ENCODE results near the gene KATNB1.
A peak's percentile ranks its signal among the peaks of the same experiment; 100 is the strongest.
"Not testable (repeated sequence)": the region's sequence is repeated elsewhere in the genome, so short reads cannot be mapped to it uniquely, and the experiment has no call there.

Gene KATNB1

GRCh38 chr16:57788951-57789350 lies 53.4 kb downstream of the KATNB1 start:
- DNase-seq: no peak
- TF ChIP-seq, protein P1, sequence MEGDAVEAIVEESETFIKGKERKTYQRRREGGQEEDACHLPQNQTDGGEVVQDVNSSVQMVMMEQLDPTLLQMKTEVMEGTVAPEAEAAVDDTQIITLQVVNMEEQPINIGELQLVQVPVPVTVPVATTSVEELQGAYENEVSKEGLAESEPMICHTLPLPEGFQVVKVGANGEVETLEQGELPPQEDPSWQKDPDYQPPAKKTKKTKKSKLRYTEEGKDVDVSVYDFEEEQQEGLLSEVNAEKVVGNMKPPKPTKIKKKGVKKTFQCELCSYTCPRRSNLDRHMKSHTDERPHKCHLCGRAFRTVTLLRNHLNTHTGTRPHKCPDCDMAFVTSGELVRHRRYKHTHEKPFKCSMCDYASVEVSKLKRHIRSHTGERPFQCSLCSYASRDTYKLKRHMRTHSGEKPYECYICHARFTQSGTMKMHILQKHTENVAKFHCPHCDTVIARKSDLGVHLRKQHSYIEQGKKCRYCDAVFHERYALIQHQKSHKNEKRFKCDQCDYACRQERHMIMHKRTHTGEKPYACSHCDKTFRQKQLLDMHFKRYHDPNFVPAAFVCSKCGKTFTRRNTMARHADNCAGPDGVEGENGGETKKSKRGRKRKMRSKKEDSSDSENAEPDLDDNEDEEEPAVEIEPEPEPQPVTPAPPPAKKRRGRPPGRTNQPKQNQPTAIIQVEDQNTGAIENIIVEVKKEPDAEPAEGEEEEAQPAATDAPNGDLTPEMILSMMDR (IDR thresholded peaks at IDR 0.05; ENCODE audit: low read depth, low read length): no peak
- H3K4me1 ChIP-seq: 0 out of 2 replicates have a peak, but pooled peaks cover 3% of the 10 kb centered on the region
- H3K4me3 ChIP-seq (ENCODE audit: low read depth, low read length): no peak overlapping the region
- no peaks in the 10 kb centered on the region for H3K36me3 ChIP-seq
- no peaks in the 10 kb centered on the region for H3K9me3 ChIP-seq
- H3K27me3 ChIP-seq: no peaks in the 10 kb centered on the region

DNA sequence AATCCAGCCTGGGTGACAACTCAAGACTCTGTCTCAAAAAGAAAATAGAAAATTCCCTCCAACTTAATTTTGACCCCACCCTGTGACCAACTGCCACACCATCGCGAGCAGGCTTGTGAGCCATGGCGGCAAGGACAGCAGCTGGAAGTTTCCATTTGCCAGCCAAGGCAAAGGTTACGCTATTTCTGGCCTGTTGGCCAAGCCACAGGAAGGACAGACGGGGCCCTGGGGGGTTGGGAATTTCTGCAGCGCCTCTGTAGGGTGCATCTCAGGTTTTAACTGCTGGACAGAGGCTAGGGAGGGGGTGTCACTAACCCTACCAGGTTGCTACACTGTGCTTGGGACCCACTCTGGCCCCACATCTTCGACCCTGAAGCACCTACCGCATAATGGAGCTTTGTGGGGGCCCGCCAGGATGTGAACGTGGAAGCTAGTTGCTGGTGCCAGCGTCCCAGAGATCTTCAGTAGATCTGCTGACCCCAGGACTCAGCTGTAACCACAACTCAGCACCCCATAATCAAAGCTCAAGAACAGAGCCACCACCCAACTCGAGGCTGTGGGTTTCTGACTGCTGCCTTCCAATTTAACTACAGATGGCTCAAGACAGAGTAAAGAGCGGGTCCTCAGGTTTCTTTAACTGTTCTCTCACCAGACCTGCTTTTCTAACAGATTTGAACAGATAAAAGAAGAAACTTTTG lies 55.8 kb downstream of the KATNB1 start:
- Histone ChIP-seq H3K27me3 (no peaks in the 10 kb centered on the region), H3K4me3 (ENCODE audit: low read depth, low read length) (no peak overlapping the region), H3K4me1 (0 out of 2 replicates have a peak, but pooled peaks cover 3% of the 10 kb centered on the region), H3K9me3 (no peaks in the 10 kb centered on the region), H3K36me3 (no peaks in the 10 kb centered on the region)
- no peak for DNase-seq
- TF ChIP-seq, protein P1 (IDR thresholded peaks at IDR 0.05; ENCODE audit: low read depth, low read length): no peak

DNA sequence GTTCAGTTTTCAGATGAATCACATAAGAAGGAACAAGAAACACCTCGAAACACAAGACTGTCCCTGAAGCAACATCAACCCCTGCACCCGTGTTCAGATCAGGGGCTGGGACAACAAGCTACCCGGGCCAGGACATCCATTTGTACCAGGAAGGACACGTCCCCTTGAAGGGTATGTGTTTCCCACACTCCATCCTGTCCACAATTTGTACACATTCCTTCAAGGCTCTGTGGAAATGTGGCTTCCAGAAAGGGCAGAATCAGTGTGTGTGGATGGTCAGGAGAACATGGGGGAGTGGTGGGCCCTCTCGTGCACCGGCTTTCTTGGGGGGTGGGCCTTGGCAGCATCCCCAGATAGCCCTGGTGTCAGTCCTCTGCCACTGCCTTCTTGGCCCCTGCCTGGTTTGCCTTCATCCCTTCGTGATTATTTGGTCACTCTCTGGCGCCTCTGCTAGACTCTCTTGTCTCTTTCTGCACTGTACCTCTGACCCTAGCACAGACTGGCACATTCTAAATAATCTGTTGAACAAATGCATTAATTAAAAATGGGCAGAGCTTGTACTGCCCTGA lies 56.4 kb downstream of the KATNB1 start:
- DNase-seq: no peak
- Histone ChIP-seq H3K27me3 (no peaks in the 10 kb centered on the region), H3K36me3 (no peaks in the 10 kb centered on the region), H3K4me3 (ENCODE audit: low read depth, low read length) (no peak overlapping the region), H3K4me1 (no peaks in the 10 kb centered on the region), H3K9me3 (no peaks in the 10 kb centered on the region)
- TF ChIP-seq, protein P1 (IDR thresholded peaks at IDR 0.05; ENCODE audit: low read depth, low read length): no peak

DNA sequence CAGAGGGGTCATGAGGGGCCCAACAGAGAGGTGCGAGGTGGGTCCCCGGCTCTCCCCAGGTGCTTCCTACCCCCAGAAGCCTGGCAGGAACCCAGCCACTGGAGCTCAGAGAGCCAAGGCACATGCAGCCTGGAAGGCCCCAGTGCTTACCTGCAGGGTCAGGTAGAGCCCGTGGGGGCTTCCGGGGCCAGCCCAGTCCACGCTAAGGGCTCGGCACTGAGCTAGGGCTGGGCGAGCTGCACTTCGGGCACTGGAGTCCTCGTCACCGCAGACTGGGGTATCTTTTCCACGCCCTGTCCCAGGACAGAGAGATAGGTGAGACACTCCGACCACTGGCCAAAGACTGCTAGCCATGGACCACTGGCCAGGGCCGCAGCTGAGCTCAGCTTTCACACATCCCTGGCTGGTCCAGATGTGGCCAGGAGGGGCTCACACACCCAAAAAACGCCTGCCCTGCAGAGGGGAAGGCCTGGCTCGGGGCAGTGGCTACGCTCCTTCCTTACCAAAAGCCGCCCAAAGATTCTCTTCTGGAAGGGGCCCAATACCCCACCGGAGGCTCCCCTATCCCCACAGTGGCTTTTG lies 59.4 kb downstream of the KATNB1 start:
- Histone ChIP-seq H3K36me3 (no peaks in the 10 kb centered on the region), H3K9me3 (no peaks in the 10 kb centered on the region), H3K4me3 (ENCODE audit: low read depth, low read length) (no peak overlapping the region), H3K4me1 (no peaks in the 10 kb centered on the region), H3K27me3 (no peaks in the 10 kb centered on the region)
- DNase-seq: no peak
- TF ChIP-seq, protein P1 (IDR thresholded peaks at IDR 0.05; ENCODE audit: low read depth, low read length): no peak

GRCh38 chr16:57795431-57795878 lies 59.9 kb downstream of the KATNB1 start:
- TF ChIP-seq, protein P1 (IDR thresholded peaks at IDR 0.05; ENCODE audit: low read depth, low read length): peak; percentile 55
- Histone ChIP-seq H3K36me3 (no peaks in the 10 kb centered on the region), H3K9me3 (no peaks in the 10 kb centered on the region), H3K4me3 (ENCODE audit: low read depth, low read length) (no peak overlapping the region), H3K27me3 (no peaks in the 10 kb centered on the region), H3K4me1 (0 out of 2 replicates have a peak, but pooled peaks cover 4% of the 10 kb centered on the region)
- DNase-seq: peak; percentile 56

GRCh38 chr16:57796014-57796413 lies 60.4 kb downstream of the KATNB1 start:
- H3K9me3 ChIP-seq; H3K4me3 ChIP-seq (ENCODE audit: low read depth, low read length); H3K4me1 ChIP-seq: not testable (repeated sequence)

More at GRCh38 chr16:57796014-57796413, 60.4 kb downstream of the KATNB1 start:
- DNase-seq, H3K36me3 ChIP-seq, H3K27me3 ChIP-seq: not testable (repeated sequence)

All from BE2C (cell line).